OCI-LY7 (cell line): Measurements from ENCODE around the gene CNNM4. TPM values are rescaled to one million over a fixed set of nuclear protein-coding genes. Genes with fewer than 3 reads are reported as not detected.

Source experiments
- BruUV-seq: library from RNA; stranded (reverse); fragments of 400-500 nt; replicated peaks from 2 replicates; lab custom pipeline; 2021; lab: Mats Ljungman, UMichigan
- CTCF ChIA-PET: fragments of 300-600 bp; sonication (Branson Sonifier 250); formaldehyde crosslinking; loops from one replicate; lab custom pipeline; 2022; ENCODE audit warnings: antibody characterized with exemption; ENCODE audit not compliant: unreplicated experiment; lab: Charles Lee
- POLR2A ChIA-PET: fragments of 300-600 bp; sonication (Branson Sonifier 250); formaldehyde crosslinking; loops from one replicate; lab custom pipeline; 2022; ENCODE audit warnings: antibody characterized with exemption; lab: Charles Lee
- DNase-seq: peaks from one replicate; pipeline ENCODE4 v3.0.0-alpha.2; 2015; ENCODE audit warnings: low spot score
- H2AFZ ChIP-seq: fragments of 200-600 bp; sonication (generic), shearing (Covaris generic); 2 replicates; pipeline ENCODE4 v1.6.1; 2014; ENCODE audit warnings: mild to moderate bottlenecking, antibody characterized with exemption, low read length, moderate library complexity
- H3K27ac ChIP-seq: fragments of 200-600 bp; sonication (generic); 2 replicates; pipeline ENCODE4 v1.5.1; 2014; ENCODE audit warnings: mixed run types, low read depth, mild to moderate bottlenecking, moderate library complexity, low read length, inconsistent platforms; ENCODE audit not compliant: poor library complexity, severe bottlenecking
- H3K36me3 ChIP-seq: fragments of 200-600 bp; sonication (generic); 2 replicates; pipeline ENCODE4 v1.6.1; 2014; ENCODE audit warnings: mild to moderate bottlenecking, antibody characterized with exemption, low read length, moderate library complexity, mixed read lengths; ENCODE audit not compliant: insufficient read depth
- H3K4me1 ChIP-seq: fragments of 200-600 bp; sonication (generic); 2 replicates; pipeline ENCODE4 v1.5.1; 2014; ENCODE audit warnings: mild to moderate bottlenecking, low read length; ENCODE audit not compliant: insufficient read depth, poor library complexity, severe bottlenecking
- H3K4me2 ChIP-seq: fragments of 200-600 bp; sonication (generic); 2 replicates; pipeline ENCODE4 v1.6.1; 2014; ENCODE audit warnings: mild to moderate bottlenecking, low read length
- H3K4me3 ChIP-seq: fragments of 200-600 bp; sonication (generic); 2 replicates; pipeline ENCODE4 v1.5.1; 2014; ENCODE audit warnings: mild to moderate bottlenecking, low read depth, low read length; ENCODE audit not compliant: poor library complexity, severe bottlenecking
- H3K79me2 ChIP-seq: fragments of 200-600 bp; sonication (generic); 2 replicates; pipeline ENCODE4 v1.6.1; 2016; ENCODE audit warnings: low read depth, mild to moderate bottlenecking, low read length, moderate library complexity, mixed read lengths; ENCODE audit not compliant: insufficient read depth
- H3K9me2 ChIP-seq: fragments of 200-600 bp; sonication (generic); 2 replicates; pipeline ENCODE4 v1.6.1; 2016; ENCODE audit warnings: mild to moderate bottlenecking, low read length, mixed read lengths; ENCODE audit not compliant: insufficient read depth
- H3K9me3 ChIP-seq: fragments of 200-600 bp; sonication (generic); 2 replicates; pipeline ENCODE4 v1.6.1; 2014; ENCODE audit warnings: mild to moderate bottlenecking, mixed run types, low read length, mixed read lengths
- H4K20me1 ChIP-seq: fragments of 200-600 bp; sonication (generic); 2 replicates; pipeline ENCODE4 v1.6.1; 2014; ENCODE audit warnings: mild to moderate bottlenecking, antibody characterized with exemption, low read length, moderate library complexity, mixed read lengths; ENCODE audit not compliant: insufficient read depth
- CTCF ChIP-seq: fragments of 200-600 bp; sonication (generic); conservative IDR thresholded peaks from 2 replicates; pipeline ENCODE4 v1.5.1; 2014; ENCODE audit warnings: mild to moderate bottlenecking, antibody characterized with exemption, low read length, moderate library complexity, mixed read lengths
- EZH2phosphoT487 ChIP-seq: fragments of 200-600 bp; sonication (generic); IDR thresholded peaks from 2 replicates; pipeline ENCODE4 v1.6.1; 2018; ENCODE audit warnings: low read depth, borderline replicate concordance, mild to moderate bottlenecking, mixed run types, antibody characterized with exemption, low read length, moderate library complexity, mixed read lengths
- intact Hi-C: fragments of 100-400 bp; cut with micrococcal nuclease; formaldehyde crosslinking; loops from one replicate; pipeline ENCODE4 v1.10.0; 2022; ENCODE audit not compliant: unreplicated experiment
- total RNA-seq, 2 experiments: library from RNA; depleted of rRNA in 1 of 2; stranded (reverse); fragments of >200 nt in 1 of 2; shearing (Covaris generic) in 1 of 2; gene quantifications; 2 replicates each; pipeline ENCODE4 v1.2.3, GENCODE V29; 2014 to 2022

Gene CNNM4
- total RNA-seq, 2 experiments from 2014 or later = 5.1 to 6.4 TPM

GRCh38 chr2:96847586-96847985, 86.9 kb downstream of the CNNM4 start:
- POLR2A ChIA-PET = no interaction called here
- H3K36me3 ChIP-seq = peaks cover 41% of the 10 kb centered on the region

GRCh38 chr2:96848264-96848663, 87.6 kb downstream of the CNNM4 start:
- Histone ChIP-seq H3K36me3 (peaks cover 48% of the 10 kb centered on the region), H4K20me1 (no peaks in the 10 kb centered on the region), H3K27ac (no peak overlapping the region), H3K4me1 (no peaks in the 10 kb centered on the region), H3K9me3 (no peaks in the 10 kb centered on the region), H3K79me2 (no peaks in the 10 kb centered on the region), H3K9me2 (no peaks in the 10 kb centered on the region), H3K4me2 (no peak overlapping the region), H2AFZ (no peak overlapping the region), H3K4me3 (no peak overlapping the region)
- no TSS peak for BruUV-seq
- intact Hi-C loops = no loop called here
- no peak for DNase-seq
- POLR2A ChIA-PET = no interaction called here
- no peak for TF ChIP-seq EZH2phosphoT487
- TF ChIP-seq CTCF = no peak
- CTCF ChIA-PET = no interaction called here

More at GRCh38 chr2:96847586-96847985, 86.9 kb downstream of the CNNM4 start:
- Histone ChIP-seq H3K79me2 (no peaks in the 10 kb centered on the region), H3K27ac (no peak overlapping the region), H3K4me3 (no peak overlapping the region), H3K4me2 (no peak overlapping the region), H3K9me3 (no peaks in the 10 kb centered on the region), H4K20me1 (no peaks in the 10 kb centered on the region), H3K4me1 (no peaks in the 10 kb centered on the region), H3K9me2 (no peaks in the 10 kb centered on the region), H2AFZ (no peak overlapping the region)
- no peak for TF ChIP-seq CTCF
- TF ChIP-seq EZH2phosphoT487 = no peak
- no peak for DNase-seq
- no TSS peak for BruUV-seq
- intact Hi-C loops = no loop called here
- CTCF ChIA-PET = no interaction called here

- H3K36me3 ChIP-seq = peaks cover 46% of the 10 kb centered on the region
- TF ChIP-seq CTCF (no peak), EZH2phosphoT487 (no peak)
- no TSS peak for BruUV-seq
- no peaks in the 10 kb centered on the region for H4K20me1 ChIP-seq
- ChIA-PET CTCF (interaction anchor here (1.1 kb wide), 1 partner anchor 88 kb away, joined by 3 read pairs; no protein-coding TSS in a partner anchor), POLR2A (interaction anchor here (0.6 to 0.7 kb wide), 2 partner anchors 98 to 237 kb away, joined by 3 to 5 read pairs; no protein-coding TSS in a partner anchor)
- H3K4me2 ChIP-seq = no peak overlapping the region
- H3K9me2 ChIP-seq = no peaks in the 10 kb centered on the region
- peaks cover 12% of the 10 kb centered on the region; the same call in 1 of the 2 replicates for H3K79me2 ChIP-seq
- H2AFZ ChIP-seq = no peak overlapping the region
- peaks cover 8% of the 10 kb centered on the region for H3K4me1 ChIP-seq
- H3K9me3 ChIP-seq = no peaks in the 10 kb centered on the region
- no peak overlapping the region for H3K27ac ChIP-seq
- intact Hi-C loops = no loop called here
- no peak overlapping the region for H3K4me3 ChIP-seq
- no peak for DNase-seq
These were observed 92.0 kb downstream of the CNNM4 start for GRCh38 chr2:96852667-96853066.
